Testis (tissue), 2 donors: Measurements from ENCODE around the gene SH3BP1.

ENCODE experiments used
- POLR2A ChIP-seq: fragments of 450-650 bp; IDR thresholded peaks from one replicate; pipeline ENCODE4 v1.6.1; 2017; ENCODE audit warnings: antibody characterized with exemption, mild to moderate bottlenecking, moderate library complexity
- TF ChIP-seq, protein P1 (sequence below), 3 experiments: fragments of 450-650 bp in 2 of 3; fragments of 200-600 bp in 1 of 3; sonication (generic) in 1 of 3; IDR thresholded peaks; one replicate each; pipeline ENCODE4 v1.5.1; 2016 to 2019; ENCODE audit warnings: antibody characterized with exemption in 3 of 3, mild to moderate bottlenecking in 2 of 3, moderate library complexity in 1 of 3

DNA sequence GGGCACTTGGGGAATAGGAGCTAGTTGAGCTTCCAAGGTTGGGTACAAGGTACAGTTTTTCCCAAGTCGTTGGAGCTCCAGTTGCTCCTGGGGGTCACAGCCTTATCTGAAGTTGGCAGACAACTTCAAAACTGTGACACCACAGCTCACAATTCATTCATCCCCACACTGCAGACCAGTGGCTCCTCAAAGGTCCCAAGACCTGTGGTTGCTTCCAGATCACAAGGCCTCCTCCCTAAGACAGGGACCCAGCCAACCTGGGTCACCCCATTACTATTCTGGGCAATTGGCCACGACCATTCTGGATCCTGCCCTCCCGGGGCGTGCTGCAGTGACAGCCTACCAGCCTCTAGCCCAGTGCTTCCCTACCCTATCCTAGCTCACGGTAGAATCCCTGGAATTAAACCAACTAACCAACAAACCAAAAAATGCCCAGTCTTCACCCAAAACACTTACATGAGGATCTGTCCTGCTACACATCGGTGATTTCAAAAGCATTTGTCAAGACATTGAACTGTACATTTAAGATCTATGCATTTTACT, 18.2 kb downstream of the SH3BP1 start:
- no peak for TF ChIP-seq POLR2A
- TF ChIP-seq, protein P1, sequence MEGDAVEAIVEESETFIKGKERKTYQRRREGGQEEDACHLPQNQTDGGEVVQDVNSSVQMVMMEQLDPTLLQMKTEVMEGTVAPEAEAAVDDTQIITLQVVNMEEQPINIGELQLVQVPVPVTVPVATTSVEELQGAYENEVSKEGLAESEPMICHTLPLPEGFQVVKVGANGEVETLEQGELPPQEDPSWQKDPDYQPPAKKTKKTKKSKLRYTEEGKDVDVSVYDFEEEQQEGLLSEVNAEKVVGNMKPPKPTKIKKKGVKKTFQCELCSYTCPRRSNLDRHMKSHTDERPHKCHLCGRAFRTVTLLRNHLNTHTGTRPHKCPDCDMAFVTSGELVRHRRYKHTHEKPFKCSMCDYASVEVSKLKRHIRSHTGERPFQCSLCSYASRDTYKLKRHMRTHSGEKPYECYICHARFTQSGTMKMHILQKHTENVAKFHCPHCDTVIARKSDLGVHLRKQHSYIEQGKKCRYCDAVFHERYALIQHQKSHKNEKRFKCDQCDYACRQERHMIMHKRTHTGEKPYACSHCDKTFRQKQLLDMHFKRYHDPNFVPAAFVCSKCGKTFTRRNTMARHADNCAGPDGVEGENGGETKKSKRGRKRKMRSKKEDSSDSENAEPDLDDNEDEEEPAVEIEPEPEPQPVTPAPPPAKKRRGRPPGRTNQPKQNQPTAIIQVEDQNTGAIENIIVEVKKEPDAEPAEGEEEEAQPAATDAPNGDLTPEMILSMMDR (IDR thresholded peaks at IDR 0.05), result no peak
